Inferior parietal cortex (tissue), 1 donor: ENCODE data around the gene MPC1.

Experiments
- DNase-seq: peaks from one replicate; pipeline ENCODE4 v3.0.0-alpha.2; 2016; ENCODE audit errors: extremely low spot score

The MPC1 gene

DNA sequence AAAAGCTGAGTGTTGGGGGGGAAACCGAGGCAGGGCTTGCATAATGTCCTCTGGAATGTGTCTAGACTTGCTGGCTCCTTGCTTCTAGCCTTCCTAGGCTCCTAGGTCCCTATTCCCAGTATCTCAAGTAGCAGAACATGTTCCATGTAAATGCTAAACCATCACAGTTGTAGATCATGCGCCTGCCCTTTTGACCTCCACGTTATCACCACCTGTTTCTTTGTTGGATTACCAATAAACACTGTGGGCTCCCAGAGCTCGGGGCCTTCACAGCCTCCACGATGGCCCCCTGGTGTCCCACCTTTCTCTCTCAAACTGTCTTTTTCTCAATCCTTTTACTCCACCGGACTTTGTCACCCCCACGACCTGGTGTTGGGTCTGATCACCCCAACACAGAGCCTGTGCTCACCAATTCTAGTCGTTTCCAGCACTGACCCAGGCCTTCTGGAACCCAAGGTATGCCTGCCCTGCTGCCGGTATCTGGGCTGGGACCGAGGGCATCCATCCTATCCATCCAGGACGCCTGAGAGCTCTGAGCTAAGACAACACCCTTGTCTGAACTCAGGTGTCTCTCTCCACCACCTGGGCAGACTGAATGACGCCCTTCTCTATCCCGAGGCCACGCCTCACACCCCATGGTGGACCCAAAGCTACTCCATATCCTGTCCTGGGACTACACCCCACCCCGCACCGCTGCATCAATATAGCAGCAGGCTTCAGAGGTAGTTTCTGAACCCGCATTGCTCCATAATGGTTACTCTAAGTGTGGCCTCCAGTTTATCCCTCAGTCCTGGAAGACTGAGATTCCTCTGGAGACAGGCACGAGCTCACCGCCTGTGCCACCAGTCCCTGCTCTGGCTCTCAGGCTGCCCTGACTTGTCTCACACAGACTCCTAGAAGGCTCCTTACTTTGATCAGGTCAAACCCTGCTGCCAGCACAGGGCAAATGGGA lies 65.2 kb downstream of the MPC1 start:
- no peak for DNase-seq

DNA sequence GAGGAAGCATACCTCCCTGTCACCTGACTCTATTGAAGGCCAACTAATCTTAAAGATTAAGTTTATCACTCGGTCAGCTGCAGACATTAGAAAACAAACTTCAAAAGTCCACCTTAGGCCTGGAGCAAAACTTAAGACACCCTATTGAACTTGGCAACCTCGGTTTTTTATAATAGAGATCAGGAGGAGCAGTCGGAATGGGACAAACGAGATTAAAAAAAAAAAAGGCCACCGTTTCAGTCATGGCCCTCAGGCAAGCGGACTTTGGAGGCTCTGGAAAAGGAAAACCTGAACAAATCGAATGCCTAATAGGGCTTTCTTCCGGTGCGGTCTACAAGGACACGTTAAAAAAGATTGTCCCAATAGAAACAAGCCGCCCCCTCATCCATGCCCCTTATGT lies 67.3 kb downstream of the MPC1 start:
- no peak for DNase-seq
